HepG2 (cell line): ENCODE results near the gene TIMP3. TPM values are rescaled to one million over a fixed set of nuclear protein-coding genes. Genes with fewer than 3 reads are reported as not detected.

ENCODE experiments used
- MAZ ChIP-seq, 2 experiments: sonication (generic) in 1 of 2; formaldehyde crosslinking in 1 of 2; IDR thresholded peaks; 2 replicates each; pipeline versions ENCODE4 v1.5.0 to v1.6.1; 2012 to 2020; ENCODE audit warnings: low read depth in 2 of 2, mild to moderate bottlenecking in 2 of 2, borderline replicate concordance in 1 of 2, improper control_type of control experiment in 1 of 2, low read length in 1 of 2, missing genetic modification reagents in 1 of 2, moderate library complexity in 1 of 2
- PAXIP1 ChIP-seq: sonication (generic); formaldehyde crosslinking; conservative IDR thresholded peaks from 2 replicates; pipeline ENCODE4 v1.4.0; 2020; ENCODE audit warnings: mild to moderate bottlenecking, missing genetic modification reagents, moderate library complexity
- SAFB2 ChIP-seq: sonication (generic); formaldehyde crosslinking; IDR thresholded peaks from 2 replicates; pipeline ENCODE4 v1.5.1; 2020; ENCODE audit warnings: missing genetic modification reagents, low read depth, mild to moderate bottlenecking, borderline replicate concordance
- SOX13 ChIP-seq, 3 experiments: fragments of 450-650 bp in 1 of 3; sonication (generic) in 1 of 3; formaldehyde crosslinking in 1 of 3; IDR thresholded peaks in 2 of 3; conservative IDR thresholded peaks in 1 of 3; 2 replicates each; pipeline versions ENCODE4 v1.5.0 to v1.6.1; 2016 to 2020; ENCODE audit warnings: antibody characterized with exemption in 1 of 3, mild to moderate bottlenecking in 1 of 3, missing compliant biosample characterization in 1 of 3, missing genetic modification reagents in 1 of 3, moderate library complexity in 1 of 3
- STAT6 ChIP-seq: sonication (generic); formaldehyde crosslinking; IDR thresholded peaks from 2 replicates; pipeline ENCODE4 v1.4.0; 2020; ENCODE audit warnings: missing genetic modification reagents, mild to moderate bottlenecking, borderline replicate concordance
- TBX2 ChIP-seq: sonication (generic); formaldehyde crosslinking; IDR thresholded peaks from 2 replicates; pipeline ENCODE4 v1.5.0; 2020; ENCODE audit warnings: missing genetic modification reagents, mild to moderate bottlenecking, borderline replicate concordance
- TEF ChIP-seq: sonication (generic); formaldehyde crosslinking; IDR thresholded peaks from 2 replicates; pipeline ENCODE4 v1.5.0; 2020; ENCODE audit warnings: missing genetic modification reagents
- THRA ChIP-seq: sonication (generic); formaldehyde crosslinking; IDR thresholded peaks from 2 replicates; pipeline ENCODE4 v1.4.0; 2020; ENCODE audit warnings: missing genetic modification reagents, borderline replicate concordance
- ZBTB7B ChIP-seq: sonication (generic); formaldehyde crosslinking; IDR thresholded peaks from 2 replicates; pipeline ENCODE4 v1.4.0; 2020; ENCODE audit warnings: missing genetic modification reagents
- ZNF264 ChIP-seq: sonication (generic); formaldehyde crosslinking; IDR thresholded peaks from 2 replicates; pipeline ENCODE4 v1.4.0; 2020; ENCODE audit warnings: missing genetic modification reagents
- ZNF543 ChIP-seq: sonication (generic); formaldehyde crosslinking; IDR thresholded peaks from 2 replicates; pipeline ENCODE4 v1.4.0; 2020; ENCODE audit warnings: mild to moderate bottlenecking, missing genetic modification reagents
- ZNF598 ChIP-seq: sonication (generic); formaldehyde crosslinking; IDR thresholded peaks from 2 replicates; pipeline ENCODE4 v1.5.1; 2020; ENCODE audit warnings: mild to moderate bottlenecking, missing genetic modification reagents, borderline replicate concordance
- ZNF615 ChIP-seq: sonication (generic); formaldehyde crosslinking; IDR thresholded peaks from 2 replicates; pipeline ENCODE4 v1.5.0; 2020; ENCODE audit warnings: mild to moderate bottlenecking, missing genetic modification reagents, borderline replicate concordance
- ZNF629 ChIP-seq: sonication (generic); formaldehyde crosslinking; conservative IDR thresholded peaks from 2 replicates; pipeline ENCODE4 v1.5.0; 2020; ENCODE audit warnings: missing genetic modification reagents
- ZNF724P ChIP-seq: sonication (generic); formaldehyde crosslinking; IDR thresholded peaks from 2 replicates; pipeline ENCODE4 v1.8.0; 2022; ENCODE audit warnings: missing genetic modification reagents, borderline replicate concordance
- ZNF772 ChIP-seq: sonication (generic); formaldehyde crosslinking; IDR thresholded peaks from 2 replicates; pipeline ENCODE4 v1.5.0; 2020; ENCODE audit warnings: mild to moderate bottlenecking, missing genetic modification reagents
- ZNF788 ChIP-seq: sonication (generic); formaldehyde crosslinking; IDR thresholded peaks from 2 replicates; pipeline ENCODE4 v1.5.0; 2020; ENCODE audit warnings: mild to moderate bottlenecking, missing genetic modification reagents, borderline replicate concordance
- ZSCAN29 ChIP-seq: sonication (generic); formaldehyde crosslinking; conservative IDR thresholded peaks from 2 replicates; pipeline ENCODE4 v1.4.0; 2020; ENCODE audit warnings: mild to moderate bottlenecking, missing genetic modification reagents
- polyA plus RNA-seq, 8 experiments: library from polyadenylated mRNA; depleted of rRNA in 3 of 8; stranded (reverse) in 7 of 8; unstranded in 1 of 8; fragments of >200 nt; fragmentation: Illumina TruSeq in 4 of 8; extraction: Trizol in 4 of 8; gene quantifications; 2 replicates each; pipeline versions ENCODE4 v1.2.1 to v1.2.3, GENCODE V29; 2011 to 2016; ENCODE audit warnings: low read depth in 4 of 8, missing spikeins in 1 of 8, mixed read lengths in 1 of 8; ENCODE audit not compliant: insufficient read depth in 1 of 8
- total RNA-seq, 5 experiments: library from RNA; depleted of rRNA; stranded (reverse); fragments of >200 nt; fragmentation: Illumina TruSeq; extraction: Trizol; gene quantifications; 2 replicates each; pipeline ENCODE4 v1.2.3, GENCODE V29; 2016; ENCODE audit warnings: low read depth in 1 of 5

TIMP3 gene
- total and polyA plus RNA-seq, 2 of the 13 experiments (the other 11 are each of a cell fraction or from before 2014, with no cell fraction given): 57.3 to 86.6 TPM

- TF ChIP-seq ZSCAN29 (CRISPR knock-in tag) (peak; percentile 59; the same call in 1 of the 2 replicates), ZNF615 (CRISPR knock-in tag) (peak; percentile 24; the same call in 1 of the 2 replicates), THRA (CRISPR knock-in tag) (no peak; the same call in 1 of the 2 replicates), ZNF543 (CRISPR knock-in tag) (0 out of 2 replicates have a peak, but pooled peaks have one; percentile 45), ZNF788 (peak; percentile 36; the same call in 1 of the 2 replicates), ZBTB7B (CRISPR knock-in tag) (0 out of 2 replicates have a peak, but pooled peaks have one; percentile 26), TEF (CRISPR knock-in tag) (peak; percentile 94; the same call in 1 of the 2 replicates), ZNF598 (CRISPR knock-in tag) (no peak), SOX13 (IDR thresholded peaks at IDR 0.05) (peak; percentile 91), SOX13 (CRISPR knock-in tag; conservative IDR thresholded peaks at IDR 0.05 in 1 of 2, IDR thresholded peaks at IDR 0.05 in 1 of 2) (peak in 1 of 2 experiments; percentile 95; a peak in 2 of 4 replicates), ZNF629 (CRISPR knock-in tag) (peak; percentile 35; the same call in 1 of the 2 replicates), MAZ (IDR thresholded peaks at IDR 0.05; ENCODE audit: borderline replicate concordance, low read depth, low read length) (no peak), MAZ (CRISPR knock-in tag; IDR thresholded peaks at IDR 0.05; ENCODE audit: low read depth) (no peak), ZNF772 (CRISPR knock-in tag) (peak; percentile 38; the same call in 1 of the 2 replicates), ZNF724P (no peak), ZNF264 (CRISPR knock-in tag) (0 out of 2 replicates have a peak, but pooled peaks have one; percentile 28), SAFB2 (CRISPR knock-in tag) (no peak), TBX2 (CRISPR knock-in tag) (peak; percentile 77), STAT6 (CRISPR knock-in tag) (no peak), PAXIP1 (CRISPR knock-in tag) (peak; percentile 89)
Observed at GRCh38 chr22:32794449-32795213, 6.9 kb upstream of the TIMP3 start (continued).
